OCI-LY3 (cell line): ENCODE measurements around the gene IGFBP3.

ENCODE experiments used
- EZH2phosphoT487 ChIP-seq: fragments of 200-600 bp; shearing (Covaris generic); IDR thresholded peaks from 2 replicates; pipeline ENCODE4 v1.6.1; 2018; ENCODE audit warnings: antibody characterized with exemption, mixed run types, low read depth
- TF ChIP-seq, protein P1 (sequence below): fragments of 200-600, 300-600 bp; sonication (generic); IDR thresholded peaks from 2 replicates; pipeline ENCODE4 v1.5.1; 2014; ENCODE audit warnings: antibody characterized with exemption, low read length, low read depth

GRCh38 chr7:45867471-45867870 is 53.6 kb downstream of the IGFBP3 start:
- TF ChIP-seq, protein P1, sequence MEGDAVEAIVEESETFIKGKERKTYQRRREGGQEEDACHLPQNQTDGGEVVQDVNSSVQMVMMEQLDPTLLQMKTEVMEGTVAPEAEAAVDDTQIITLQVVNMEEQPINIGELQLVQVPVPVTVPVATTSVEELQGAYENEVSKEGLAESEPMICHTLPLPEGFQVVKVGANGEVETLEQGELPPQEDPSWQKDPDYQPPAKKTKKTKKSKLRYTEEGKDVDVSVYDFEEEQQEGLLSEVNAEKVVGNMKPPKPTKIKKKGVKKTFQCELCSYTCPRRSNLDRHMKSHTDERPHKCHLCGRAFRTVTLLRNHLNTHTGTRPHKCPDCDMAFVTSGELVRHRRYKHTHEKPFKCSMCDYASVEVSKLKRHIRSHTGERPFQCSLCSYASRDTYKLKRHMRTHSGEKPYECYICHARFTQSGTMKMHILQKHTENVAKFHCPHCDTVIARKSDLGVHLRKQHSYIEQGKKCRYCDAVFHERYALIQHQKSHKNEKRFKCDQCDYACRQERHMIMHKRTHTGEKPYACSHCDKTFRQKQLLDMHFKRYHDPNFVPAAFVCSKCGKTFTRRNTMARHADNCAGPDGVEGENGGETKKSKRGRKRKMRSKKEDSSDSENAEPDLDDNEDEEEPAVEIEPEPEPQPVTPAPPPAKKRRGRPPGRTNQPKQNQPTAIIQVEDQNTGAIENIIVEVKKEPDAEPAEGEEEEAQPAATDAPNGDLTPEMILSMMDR: no peak
- no peak for TF ChIP-seq EZH2phosphoT487
